GM10248 (cell line): ENCODE results near the gene KIF5A.
"Not testable (repeated sequence)": the region's sequence is repeated elsewhere in the genome, so short reads cannot be mapped to it uniquely, and the experiment has no call there.

Experiments used
- CTCF ChIA-PET: fragments of 300-600 bp; sonication (Branson Sonifier 250); formaldehyde crosslinking; extraction: SDS; loops from one replicate; lab custom pipeline; 2021; ENCODE audit warnings: antibody characterized with exemption; lab: Yijun Ruan, JAX
- POLR2A ChIA-PET: fragments of 350-650 bp; sonication (Branson Sonifier 250); formaldehyde crosslinking; extraction: SDS; loops from one replicate; lab custom pipeline; 2020; ENCODE audit warnings: antibody characterized with exemption; lab: Yijun Ruan, JAX
- DNase-seq: peaks from one replicate; pipeline ENCODE4 v3.0.0; 2012; ENCODE audit errors: extremely low spot score
- TF ChIP-seq, protein P1 (sequence below): IDR thresholded peaks from 2 replicates; pipeline ENCODE4 v1.5.1; 2012; ENCODE audit warnings: mild to moderate bottlenecking, low read depth; ENCODE audit errors: extremely low read depth, missing control alignments, control extremely low read depth

Gene KIF5A

DNA sequence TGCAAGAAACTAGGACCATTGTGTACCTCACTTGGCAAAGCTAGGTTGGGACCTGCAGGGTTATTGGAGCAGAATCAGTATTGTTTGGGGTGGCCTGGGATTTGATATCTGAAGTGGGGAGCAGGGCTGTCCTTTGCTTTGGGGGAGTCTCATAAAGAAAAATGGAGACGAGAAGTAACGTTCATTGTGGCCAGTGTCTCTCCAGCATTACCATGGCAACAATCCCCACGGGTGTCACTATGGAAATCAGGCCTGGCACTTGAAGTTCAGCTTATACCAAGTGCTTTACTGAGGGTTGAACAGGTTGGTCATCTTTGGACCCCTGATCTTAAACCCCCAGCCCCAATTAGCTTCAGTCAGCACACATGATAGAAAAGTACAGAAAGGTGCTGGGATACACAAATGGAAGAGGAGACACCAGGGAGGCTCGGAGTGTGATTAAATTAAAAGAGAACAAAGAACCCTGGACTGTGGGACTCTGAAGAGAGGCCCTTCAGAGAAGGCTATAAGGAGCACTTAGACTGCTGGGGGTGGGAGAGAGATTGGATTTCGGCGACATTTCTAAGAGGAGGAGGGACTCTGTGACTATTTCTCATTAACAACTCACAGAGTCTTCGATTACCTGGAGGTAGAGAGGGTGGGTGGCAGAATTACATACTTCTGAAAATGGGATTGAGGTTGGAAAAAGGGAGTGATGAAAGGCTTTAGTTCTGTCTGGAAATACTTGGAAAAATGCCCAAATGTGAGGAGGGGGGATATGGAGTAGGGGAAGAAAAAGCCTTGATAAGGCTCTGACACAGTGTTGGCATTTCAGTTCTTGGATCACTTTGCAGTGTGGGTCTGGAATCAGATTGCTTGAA lies 3.7 kb downstream of the KIF5A start:
- CTCF ChIA-PET = interaction anchor here (1.1 to 4.1 kb wide), 3 partner anchors 27 to 79 kb away, joined by 3 to 27 read pairs (median 4); partner anchors contain the start of gene B4GALNT1

DNA sequence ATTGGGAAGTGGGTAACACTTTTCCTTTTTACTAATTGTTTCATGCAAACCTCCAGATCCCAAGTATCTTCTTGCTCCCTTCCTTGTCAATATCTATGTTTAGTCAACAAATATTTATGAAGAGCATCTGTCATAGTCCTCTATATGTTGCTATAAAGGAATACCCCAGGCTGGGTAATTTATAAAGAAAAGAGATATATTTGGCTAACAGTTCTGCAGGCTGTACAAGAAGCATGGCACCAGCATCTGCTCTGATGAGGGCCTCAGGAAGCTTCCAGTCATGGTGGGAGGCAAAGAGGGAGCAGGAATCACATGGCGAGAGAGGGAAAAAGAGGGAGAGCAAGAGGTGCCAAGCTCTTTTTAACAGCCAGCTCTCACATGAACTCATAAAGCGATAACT lies 4.6 kb downstream of the KIF5A start:
- DNase-seq = no peak
- TF ChIP-seq, protein P1, sequence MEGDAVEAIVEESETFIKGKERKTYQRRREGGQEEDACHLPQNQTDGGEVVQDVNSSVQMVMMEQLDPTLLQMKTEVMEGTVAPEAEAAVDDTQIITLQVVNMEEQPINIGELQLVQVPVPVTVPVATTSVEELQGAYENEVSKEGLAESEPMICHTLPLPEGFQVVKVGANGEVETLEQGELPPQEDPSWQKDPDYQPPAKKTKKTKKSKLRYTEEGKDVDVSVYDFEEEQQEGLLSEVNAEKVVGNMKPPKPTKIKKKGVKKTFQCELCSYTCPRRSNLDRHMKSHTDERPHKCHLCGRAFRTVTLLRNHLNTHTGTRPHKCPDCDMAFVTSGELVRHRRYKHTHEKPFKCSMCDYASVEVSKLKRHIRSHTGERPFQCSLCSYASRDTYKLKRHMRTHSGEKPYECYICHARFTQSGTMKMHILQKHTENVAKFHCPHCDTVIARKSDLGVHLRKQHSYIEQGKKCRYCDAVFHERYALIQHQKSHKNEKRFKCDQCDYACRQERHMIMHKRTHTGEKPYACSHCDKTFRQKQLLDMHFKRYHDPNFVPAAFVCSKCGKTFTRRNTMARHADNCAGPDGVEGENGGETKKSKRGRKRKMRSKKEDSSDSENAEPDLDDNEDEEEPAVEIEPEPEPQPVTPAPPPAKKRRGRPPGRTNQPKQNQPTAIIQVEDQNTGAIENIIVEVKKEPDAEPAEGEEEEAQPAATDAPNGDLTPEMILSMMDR = no peak
- ChIA-PET POLR2A (no interaction called here), CTCF (interaction anchor here (4.1 kb wide), 1 partner anchor 29 kb away, joined by 27 read pairs; no protein-coding TSS in a partner anchor)

More for the DNA sequence above, 3.7 kb downstream of the KIF5A start:
- no peak for DNase-seq
- TF ChIP-seq, protein P1 = no peak
- POLR2A ChIA-PET = no interaction called here

DNA sequence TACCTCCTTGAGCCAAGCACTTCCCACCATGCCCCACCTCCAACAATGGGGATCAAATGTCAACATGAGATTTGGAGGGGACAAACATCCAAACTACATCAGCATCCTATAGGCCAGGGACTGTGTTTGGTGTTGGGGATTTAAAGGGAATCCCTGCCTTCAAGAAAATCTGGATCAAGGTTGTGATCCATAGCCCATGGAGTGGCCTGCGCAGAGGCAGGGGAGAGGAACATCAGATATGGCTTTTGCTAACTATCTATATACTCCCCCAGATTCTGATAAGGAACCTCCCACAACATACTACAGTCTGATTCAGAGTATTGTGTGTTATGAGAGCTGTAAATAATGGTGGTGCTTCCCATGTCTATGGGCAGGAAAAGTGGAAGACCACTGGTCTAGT lies 5.1 kb downstream of the KIF5A start:
- no peak for DNase-seq
- CTCF ChIA-PET = interaction anchor here (4.1 kb wide), 1 partner anchor 28 kb away, joined by 27 read pairs; no protein-coding TSS in a partner anchor
- TF ChIP-seq, protein P1 = no peak
- POLR2A ChIA-PET = no interaction called here

DNA sequence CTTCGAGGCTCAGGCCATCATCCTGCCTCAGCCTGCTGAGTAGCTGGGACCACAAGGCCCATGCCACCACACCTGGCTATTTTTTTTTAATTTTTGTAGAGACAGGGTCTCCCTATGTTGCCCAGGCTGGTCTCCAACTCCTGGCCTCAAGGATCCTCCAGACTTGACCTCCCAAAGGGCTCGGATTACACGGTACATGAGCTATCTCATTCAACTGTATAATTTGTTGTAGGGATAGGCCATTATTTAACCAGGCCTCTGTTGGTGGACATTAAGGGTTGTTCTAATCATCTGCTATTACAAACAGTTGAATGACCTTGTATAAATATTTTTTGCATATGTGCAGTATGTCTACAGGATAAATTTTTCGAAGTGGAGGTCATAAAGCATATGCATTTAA lies 9.0 kb downstream of the KIF5A start:
- DNase-seq = no peak
- POLR2A ChIA-PET = no interaction called here
- CTCF ChIA-PET = interaction anchor here (1.0 to 1.9 kb wide), 2 partner anchors 24 to 34 kb away, joined by 3 to 4 read pairs; no protein-coding TSS in a partner anchor
- TF ChIP-seq, protein P1 = no peak

DNA sequence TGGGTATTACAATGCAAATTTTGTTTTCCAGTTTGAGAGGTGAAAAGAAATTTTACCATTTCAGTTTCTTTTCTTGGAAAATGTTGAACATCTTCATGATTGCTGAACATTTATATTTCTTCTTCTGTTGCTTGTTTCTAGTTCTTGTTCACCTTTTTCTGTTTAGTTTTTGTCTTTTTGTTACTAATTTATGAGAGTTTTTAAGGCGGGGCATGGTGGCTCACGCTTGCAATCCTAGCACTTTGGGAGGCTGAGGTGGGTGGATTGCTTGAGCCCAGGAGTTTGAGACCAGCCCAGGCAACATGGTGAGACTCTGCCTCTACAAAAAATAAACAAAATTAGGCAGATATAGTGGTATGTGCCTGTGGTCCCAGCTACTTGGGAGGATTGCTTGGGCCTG lies 10.7 kb downstream of the KIF5A start:
- TF ChIP-seq, protein P1 = no peak
- ChIA-PET CTCF (interaction anchor here (0.9 to 2.3 kb wide), 3 partner anchors 23 to 60 kb away, joined by 3 to 9 read pairs (median 4); no protein-coding TSS in a partner anchor), POLR2A (no interaction called here)
- DNase-seq = no peak

DNA sequence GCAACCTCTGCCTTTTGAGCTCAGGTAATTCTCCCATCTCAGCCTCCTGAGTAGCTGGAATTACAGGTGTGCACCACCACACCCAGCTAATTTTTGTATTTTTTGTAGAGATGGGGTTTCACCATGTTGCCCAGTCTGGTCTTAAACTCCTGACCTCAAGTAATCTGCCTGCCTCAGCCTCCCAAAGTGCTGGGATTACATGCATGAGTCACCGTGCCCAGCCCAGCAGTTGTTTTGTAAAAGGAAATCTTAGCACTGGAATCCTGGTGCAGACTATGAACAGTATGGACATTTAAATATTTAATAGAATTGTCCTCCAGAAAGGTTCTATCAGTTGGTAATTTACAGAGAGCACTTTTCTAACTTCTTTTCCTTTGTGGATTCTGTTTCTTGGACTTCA lies 11.3 kb downstream of the KIF5A start:
- CTCF ChIA-PET = interaction anchor here (0.9 to 2.3 kb wide), 3 partner anchors 10 to 59 kb away, joined by 3 to 9 read pairs (median 4); no protein-coding TSS in a partner anchor
- DNase-seq, POLR2A ChIA-PET: not testable (repeated sequence)

DNA sequence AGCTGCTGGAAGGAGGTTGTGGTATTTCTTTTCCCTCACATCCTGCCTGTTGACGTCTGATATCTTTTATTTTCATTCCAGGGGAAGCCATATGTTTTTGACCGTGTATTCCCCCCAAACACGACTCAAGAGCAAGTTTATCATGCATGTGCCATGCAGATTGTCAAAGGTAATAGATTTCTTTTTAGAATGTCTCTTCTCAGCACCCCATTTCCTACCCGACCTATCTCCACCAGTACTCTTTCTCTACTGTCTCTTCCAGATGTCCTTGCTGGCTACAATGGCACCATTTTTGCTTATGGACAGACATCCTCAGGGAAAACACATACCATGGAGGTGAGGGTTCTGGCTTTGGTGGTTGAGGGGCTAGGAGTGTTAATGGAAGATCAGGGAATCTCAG lies 13.5 kb downstream of the KIF5A start:
- no peak for DNase-seq
- TF ChIP-seq, protein P1 = no peak
- CTCF ChIA-PET = interaction anchor here (12.9 kb wide), 1 partner anchor 20 kb away, joined by 134 read pairs; no protein-coding TSS in a partner anchor
- POLR2A ChIA-PET = no interaction called here
